HL-60 (cell line): ENCODE measurements around the gene FOXN1.

Source experiments
- POLR2AphosphoS5 ChIP-seq: IDR thresholded peaks from 2 replicates; pipeline ENCODE4 v1.6.1; 2012; ENCODE audit warnings: low read depth
- TF ChIP-seq, protein P1 (sequence below): IDR thresholded peaks from one replicate; pipeline ENCODE4 v1.5.1; 2011; ENCODE audit warnings: low read length, control low read depth, inconsistent platforms; ENCODE audit not compliant: insufficient read depth
- TF ChIP-seq, protein P2 (sequence below): IDR thresholded peaks from 2 replicates; pipeline ENCODE4 v1.6.1; 2012; ENCODE audit warnings: low read depth; ENCODE audit not compliant: insufficient replicate concordance

DNA sequence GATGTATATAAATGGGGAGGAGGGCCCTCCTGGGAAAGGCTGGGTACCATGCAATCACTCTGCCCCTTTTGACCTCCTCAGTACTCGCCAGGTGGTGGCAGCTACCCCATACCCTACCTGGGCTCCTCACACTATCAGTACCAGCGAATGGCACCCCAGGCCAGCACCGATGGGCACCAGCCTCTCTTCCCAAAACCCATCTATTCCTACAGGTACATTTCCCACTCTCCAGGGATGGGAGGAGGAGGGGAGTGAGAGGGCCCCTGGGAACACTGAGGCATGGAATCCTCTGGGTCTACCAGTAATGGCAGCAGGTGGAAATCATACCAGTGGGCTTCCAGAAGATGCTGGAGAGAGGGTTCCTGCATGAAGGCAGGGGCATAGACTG lies 22.9 kb downstream of the FOXN1 start:
- TF ChIP-seq, protein P1, sequence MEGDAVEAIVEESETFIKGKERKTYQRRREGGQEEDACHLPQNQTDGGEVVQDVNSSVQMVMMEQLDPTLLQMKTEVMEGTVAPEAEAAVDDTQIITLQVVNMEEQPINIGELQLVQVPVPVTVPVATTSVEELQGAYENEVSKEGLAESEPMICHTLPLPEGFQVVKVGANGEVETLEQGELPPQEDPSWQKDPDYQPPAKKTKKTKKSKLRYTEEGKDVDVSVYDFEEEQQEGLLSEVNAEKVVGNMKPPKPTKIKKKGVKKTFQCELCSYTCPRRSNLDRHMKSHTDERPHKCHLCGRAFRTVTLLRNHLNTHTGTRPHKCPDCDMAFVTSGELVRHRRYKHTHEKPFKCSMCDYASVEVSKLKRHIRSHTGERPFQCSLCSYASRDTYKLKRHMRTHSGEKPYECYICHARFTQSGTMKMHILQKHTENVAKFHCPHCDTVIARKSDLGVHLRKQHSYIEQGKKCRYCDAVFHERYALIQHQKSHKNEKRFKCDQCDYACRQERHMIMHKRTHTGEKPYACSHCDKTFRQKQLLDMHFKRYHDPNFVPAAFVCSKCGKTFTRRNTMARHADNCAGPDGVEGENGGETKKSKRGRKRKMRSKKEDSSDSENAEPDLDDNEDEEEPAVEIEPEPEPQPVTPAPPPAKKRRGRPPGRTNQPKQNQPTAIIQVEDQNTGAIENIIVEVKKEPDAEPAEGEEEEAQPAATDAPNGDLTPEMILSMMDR: no peak
- TF ChIP-seq, protein P2, sequence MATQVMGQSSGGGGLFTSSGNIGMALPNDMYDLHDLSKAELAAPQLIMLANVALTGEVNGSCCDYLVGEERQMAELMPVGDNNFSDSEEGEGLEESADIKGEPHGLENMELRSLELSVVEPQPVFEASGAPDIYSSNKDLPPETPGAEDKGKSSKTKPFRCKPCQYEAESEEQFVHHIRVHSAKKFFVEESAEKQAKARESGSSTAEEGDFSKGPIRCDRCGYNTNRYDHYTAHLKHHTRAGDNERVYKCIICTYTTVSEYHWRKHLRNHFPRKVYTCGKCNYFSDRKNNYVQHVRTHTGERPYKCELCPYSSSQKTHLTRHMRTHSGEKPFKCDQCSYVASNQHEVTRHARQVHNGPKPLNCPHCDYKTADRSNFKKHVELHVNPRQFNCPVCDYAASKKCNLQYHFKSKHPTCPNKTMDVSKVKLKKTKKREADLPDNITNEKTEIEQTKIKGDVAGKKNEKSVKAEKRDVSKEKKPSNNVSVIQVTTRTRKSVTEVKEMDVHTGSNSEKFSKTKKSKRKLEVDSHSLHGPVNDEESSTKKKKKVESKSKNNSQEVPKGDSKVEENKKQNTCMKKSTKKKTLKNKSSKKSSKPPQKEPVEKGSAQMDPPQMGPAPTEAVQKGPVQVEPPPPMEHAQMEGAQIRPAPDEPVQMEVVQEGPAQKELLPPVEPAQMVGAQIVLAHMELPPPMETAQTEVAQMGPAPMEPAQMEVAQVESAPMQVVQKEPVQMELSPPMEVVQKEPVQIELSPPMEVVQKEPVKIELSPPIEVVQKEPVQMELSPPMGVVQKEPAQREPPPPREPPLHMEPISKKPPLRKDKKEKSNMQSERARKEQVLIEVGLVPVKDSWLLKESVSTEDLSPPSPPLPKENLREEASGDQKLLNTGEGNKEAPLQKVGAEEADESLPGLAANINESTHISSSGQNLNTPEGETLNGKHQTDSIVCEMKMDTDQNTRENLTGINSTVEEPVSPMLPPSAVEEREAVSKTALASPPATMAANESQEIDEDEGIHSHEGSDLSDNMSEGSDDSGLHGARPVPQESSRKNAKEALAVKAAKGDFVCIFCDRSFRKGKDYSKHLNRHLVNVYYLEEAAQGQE: no peak
- TF ChIP-seq POLR2AphosphoS5: no peak
